K562 (cell line): ENCODE measurements around the gene GAP43. TPM values are rescaled to one million over a fixed set of nuclear protein-coding genes. Genes with fewer than 3 reads are reported as not detected.

Experiments
- ATF1 ChIP-seq, 2 experiments: fragments of 450-650 bp in 1 of 2; IDR thresholded peaks; 2 replicates each; pipeline ENCODE4 v1.6.1; 2016; ENCODE audit warnings: missing compliant biosample characterization in 1 of 2, missing genetic modification characterization in 1 of 2
- FOXJ3 ChIP-seq: sonication (generic); formaldehyde crosslinking; IDR thresholded peaks from 2 replicates; pipeline ENCODE4 v1.4.0; 2020; ENCODE audit warnings: mild to moderate bottlenecking, missing genetic modification reagents
- KAT7 ChIP-seq: sonication (generic); formaldehyde crosslinking; IDR thresholded peaks from 2 replicates; pipeline ENCODE4 v1.8.0; 2022; ENCODE audit warnings: missing genetic modification reagents, mild to moderate bottlenecking, borderline replicate concordance
- PHF8 ChIP-seq: fragments of 200-600 bp; sonication (generic); IDR thresholded peaks from 2 replicates; pipeline ENCODE4 v1.6.1; 2012; ENCODE audit warnings: mixed run types, mild to moderate bottlenecking, inconsistent platforms, low read length, moderate library complexity, borderline replicate concordance
- TAF7 ChIP-seq: fragments of 450-650 bp; IDR thresholded peaks from 2 replicates; pipeline ENCODE4 v1.6.1; 2016; ENCODE audit warnings: missing genetic modification characterization, missing compliant biosample characterization
- THRAP3 ChIP-seq: fragments of 450-650 bp; IDR thresholded peaks from 2 replicates; pipeline ENCODE4 v1.6.1; 2016; ENCODE audit warnings: mild to moderate bottlenecking, inconsistent platforms, borderline replicate concordance
- polyA plus RNA-seq, 8 experiments: library from polyadenylated mRNA; depleted of rRNA in 4 of 8; stranded (reverse) in 5 of 8; unstranded in 3 of 8; fragments of >200 nt; fragmentation: Nextera tagmentation in 2 of 8; fragmentation: Illumina TruSeq in 1 of 8; extraction: Ambion mirVana in 2 of 8; extraction: Trizol in 1 of 8; gene quantifications; 2 replicates each; pipeline versions ENCODE4 v1.2.1 to v1.2.3, GENCODE V29; 2011 to 2014; ENCODE audit warnings: inconsistent platforms in 1 of 8, missing spikeins in 1 of 8
- total RNA-seq, 7 experiments: library from RNA; depleted of rRNA in 6 of 7; stranded (reverse); fragments of >200 nt in 6 of 7; fragmentation: Illumina TruSeq in 2 of 7; extraction: Trizol in 2 of 7; gene quantifications; 2 replicates each; pipeline versions ENCODE4 v1.2.1 to v1.2.3, GENCODE V29; 2011 to 2021; ENCODE audit warnings: low replicate concordance in 1 of 7
- TF ChIP-seq, protein P1 (sequence below), 2 experiments: IDR thresholded peaks; 2 replicates each; pipeline ENCODE4 v1.6.1; 2011; ENCODE audit warnings: borderline replicate concordance in 1 of 2, control low read depth in 1 of 2, low read depth in 1 of 2, low read length in 1 of 2, mild to moderate bottlenecking in 1 of 2, mixed read lengths in 1 of 2, moderate library complexity in 1 of 2; ENCODE audit not compliant: insufficient read depth in 1 of 2, insufficient read length in 1 of 2, poor library complexity in 1 of 2, severe bottlenecking in 1 of 2; ENCODE audit errors: extremely low read depth in 1 of 2

The GAP43 gene
- total and polyA plus RNA-seq, 9 of the 15 experiments (the other 6 are each of a cell fraction or from before 2014, with no cell fraction given), result 0.04 to 0.11 (median 0.09) TPM; not detected in 6

DNA sequence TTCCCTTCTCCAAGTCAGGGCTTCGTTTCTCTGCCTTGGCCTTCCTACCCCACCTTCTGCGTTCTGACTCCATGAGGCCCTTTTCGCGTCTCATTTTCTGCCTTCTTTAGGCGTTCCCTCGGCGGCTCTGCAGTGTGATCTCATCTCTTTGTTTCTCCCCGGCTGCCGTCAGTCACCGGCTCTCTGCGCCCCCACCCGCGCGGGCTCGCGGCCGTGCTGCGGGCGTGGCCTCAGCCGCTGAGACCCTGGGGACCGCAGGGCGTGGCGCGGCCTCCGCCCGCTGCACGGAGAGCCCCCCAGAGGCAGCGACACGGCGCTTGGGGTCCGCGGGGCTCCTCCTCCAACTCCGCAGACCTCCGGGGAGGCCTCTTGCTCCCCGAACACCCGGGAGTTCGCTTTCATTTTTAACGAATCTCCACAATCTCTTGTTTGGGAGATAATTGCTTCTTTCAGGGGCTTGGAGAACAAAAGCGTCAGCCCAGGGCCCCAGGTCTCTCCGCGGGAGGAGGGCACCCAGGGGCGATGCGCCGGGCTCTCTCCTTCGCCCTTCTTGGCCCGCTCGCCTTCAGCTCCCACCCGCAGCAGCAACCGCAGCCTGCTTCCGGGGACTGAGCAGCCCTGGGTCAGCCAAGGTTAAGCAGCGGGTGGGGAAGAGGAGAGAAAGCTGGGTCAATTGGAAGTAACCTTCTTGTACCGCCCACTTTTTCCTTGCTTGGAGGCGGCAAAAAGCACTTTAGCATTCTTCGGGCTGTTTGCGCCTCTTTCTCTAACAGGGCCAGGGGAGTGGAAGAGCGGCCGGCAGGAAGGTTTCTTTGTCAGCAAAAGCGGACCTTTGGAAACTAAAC is 35.2 kb downstream of the GAP43 start (continued):
- TF ChIP-seq PHF8 (peak; percentile 59), ATF1 (CRISPR knock-in tag; IDR thresholded peaks at IDR 0.05) (no peak), ATF1 (tag; IDR thresholded peaks at IDR 0.05) (peak; percentile 59), KAT7 (CRISPR knock-in tag) (no peak), THRAP3 (no peak), FOXJ3 (CRISPR knock-in tag) (no peak), TAF7 (tag) (peak; percentile 47; the same call in 1 of the 2 replicates)
- TF ChIP-seq, protein P1, sequence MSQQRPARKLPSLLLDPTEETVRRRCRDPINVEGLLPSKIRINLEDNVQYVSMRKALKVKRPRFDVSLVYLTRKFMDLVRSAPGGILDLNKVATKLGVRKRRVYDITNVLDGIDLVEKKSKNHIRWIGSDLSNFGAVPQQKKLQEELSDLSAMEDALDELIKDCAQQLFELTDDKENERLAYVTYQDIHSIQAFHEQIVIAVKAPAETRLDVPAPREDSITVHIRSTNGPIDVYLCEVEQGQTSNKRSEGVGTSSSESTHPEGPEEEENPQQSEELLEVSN (IDR thresholded peaks at IDR 0.05; ENCODE audit: borderline replicate concordance in 1 of 2, extremely low read depth in 1 of 2, insufficient read depth in 1 of 2, insufficient read length in 1 of 2, low read depth in 1 of 2, low read length in 1 of 2, poor library complexity in 1 of 2, severe bottlenecking in 1 of 2), result peak; percentile 24 to 35
